ENCODE measurements around the gene DISP3.

- no peak for TF ChIP-seq CTCF (IDR thresholded peaks at IDR 0.05)
- no peak for TF ChIP-seq POLR2A (IDR thresholded peaks at IDR 0.05)
Observed at GRCh38 chr1:11453742-11454491, 25.0 kb upstream of the DISP3 start.
